ENCODE data around the gene ZNF44. TPM values are rescaled to one million over a fixed set of nuclear protein-coding genes. Genes with fewer than 3 reads are reported as not detected.

Gene ZNF44
- polyA plus RNA-seq, 1 experiment: 4.8 TPM

- POLR2A ChIA-PET: no interaction called here
- H3K27ac ChIP-seq (ENCODE audit: low read depth, low read length): no peak overlapping the region
- H3K27me3 ChIP-seq (ENCODE audit: control insufficient read depth, insufficient read depth, low read length): no peaks in the 10 kb centered on the region
- TF ChIP-seq, protein P1, sequence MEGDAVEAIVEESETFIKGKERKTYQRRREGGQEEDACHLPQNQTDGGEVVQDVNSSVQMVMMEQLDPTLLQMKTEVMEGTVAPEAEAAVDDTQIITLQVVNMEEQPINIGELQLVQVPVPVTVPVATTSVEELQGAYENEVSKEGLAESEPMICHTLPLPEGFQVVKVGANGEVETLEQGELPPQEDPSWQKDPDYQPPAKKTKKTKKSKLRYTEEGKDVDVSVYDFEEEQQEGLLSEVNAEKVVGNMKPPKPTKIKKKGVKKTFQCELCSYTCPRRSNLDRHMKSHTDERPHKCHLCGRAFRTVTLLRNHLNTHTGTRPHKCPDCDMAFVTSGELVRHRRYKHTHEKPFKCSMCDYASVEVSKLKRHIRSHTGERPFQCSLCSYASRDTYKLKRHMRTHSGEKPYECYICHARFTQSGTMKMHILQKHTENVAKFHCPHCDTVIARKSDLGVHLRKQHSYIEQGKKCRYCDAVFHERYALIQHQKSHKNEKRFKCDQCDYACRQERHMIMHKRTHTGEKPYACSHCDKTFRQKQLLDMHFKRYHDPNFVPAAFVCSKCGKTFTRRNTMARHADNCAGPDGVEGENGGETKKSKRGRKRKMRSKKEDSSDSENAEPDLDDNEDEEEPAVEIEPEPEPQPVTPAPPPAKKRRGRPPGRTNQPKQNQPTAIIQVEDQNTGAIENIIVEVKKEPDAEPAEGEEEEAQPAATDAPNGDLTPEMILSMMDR (IDR thresholded peaks at IDR 0.05; ENCODE audit: low read depth, low read length): no peak
- DNase-seq (ENCODE audit: low read depth, low spot score): no peak
- H3K9me3 ChIP-seq (ENCODE audit: control insufficient read depth, insufficient read depth, low read length): peaks cover 29% of the 10 kb centered on the region
- H3K4me3 ChIP-seq (ENCODE audit: low read depth, low read length): no peak overlapping the region
- CTCF ChIA-PET: no interaction called here
These were observed 47.0 kb downstream of the ZNF44 start for GRCh38 chr19:12247644-12248222.

DNA sequence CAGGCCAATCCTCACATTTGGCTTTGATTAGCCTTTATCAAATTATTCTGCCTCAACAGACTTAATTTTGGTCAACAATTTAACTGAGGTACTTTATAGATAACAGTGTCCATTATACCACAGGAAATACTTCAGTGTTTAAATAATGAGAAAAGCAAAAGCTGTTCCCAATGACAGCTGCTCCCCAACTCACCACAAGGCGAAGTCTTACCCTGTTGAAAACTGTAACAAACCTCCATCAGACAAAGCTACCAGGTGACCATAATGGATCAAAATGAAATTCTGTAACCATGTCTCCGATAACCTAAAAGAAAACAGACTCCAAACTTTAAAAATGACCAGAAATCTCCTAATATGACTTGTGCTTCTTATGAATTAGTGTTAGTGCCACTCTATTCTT, 50.3 kb downstream of the ZNF44 start:
- peaks cover 23% of the 10 kb centered on the region for H3K9me3 ChIP-seq (ENCODE audit: control insufficient read depth, insufficient read depth, low read length)
- H3K27ac ChIP-seq (ENCODE audit: low read depth, low read length): no peak overlapping the region
- TF ChIP-seq, protein P1 (IDR thresholded peaks at IDR 0.05; ENCODE audit: low read depth, low read length): no peak
- no peak overlapping the region for H3K4me3 ChIP-seq (ENCODE audit: low read depth, low read length)
- CTCF ChIA-PET: no interaction called here
- POLR2A ChIA-PET: no interaction called here
- DNase-seq (ENCODE audit: low read depth, low spot score): no peak
- H3K27me3 ChIP-seq (ENCODE audit: control insufficient read depth, insufficient read depth, low read length): no peaks in the 10 kb centered on the region

- Histone ChIP-seq H3K27ac (ENCODE audit: low read depth, low read length) (no peak overlapping the region), H3K27me3 (ENCODE audit: control insufficient read depth, insufficient read depth, low read length) (no peaks in the 10 kb centered on the region), H3K4me3 (ENCODE audit: low read depth, low read length) (no peak overlapping the region), H3K9me3 (ENCODE audit: control insufficient read depth, insufficient read depth, low read length) (peaks cover 38% of the 10 kb centered on the region)
- TF ChIP-seq, protein P1 (IDR thresholded peaks at IDR 0.05; ENCODE audit: low read depth, low read length): no peak
- no peak for DNase-seq (ENCODE audit: low read depth, low spot score)
- POLR2A ChIA-PET: no interaction called here
- CTCF ChIA-PET: no interaction called here
These were observed 57.4 kb downstream of the ZNF44 start for GRCh38 chr19:12237143-12237839.

DNA sequence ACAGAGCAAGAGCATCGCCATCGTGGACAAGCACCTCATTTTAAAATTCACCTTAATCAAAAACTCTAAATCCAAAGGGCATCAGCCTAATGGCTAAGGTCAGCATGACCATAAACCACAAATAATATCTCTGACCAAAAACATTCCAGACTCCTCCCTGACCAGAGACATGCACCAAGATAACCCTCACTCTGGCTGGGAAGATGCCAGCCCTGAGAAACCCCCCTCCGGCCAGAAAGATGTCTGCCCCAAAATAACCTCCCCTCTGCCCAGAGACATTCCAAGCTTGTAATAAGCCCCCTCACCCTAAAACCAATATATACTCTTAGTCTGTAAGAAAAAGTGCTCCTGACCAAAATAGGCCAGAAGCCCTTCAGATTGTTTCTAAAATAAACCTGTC, 61.7 kb downstream of the ZNF44 start:
- POLR2A ChIA-PET: no interaction called here
- TF ChIP-seq, protein P1 (IDR thresholded peaks at IDR 0.05; ENCODE audit: low read depth, low read length): no peak
- no peak for DNase-seq (ENCODE audit: low read depth, low spot score)
- CTCF ChIA-PET: no interaction called here
- no peak overlapping the region for H3K27ac ChIP-seq (ENCODE audit: low read depth, low read length)
- no peak overlapping the region for H3K4me3 ChIP-seq (ENCODE audit: low read depth, low read length)
- no peaks in the 10 kb centered on the region for H3K27me3 ChIP-seq (ENCODE audit: control insufficient read depth, insufficient read depth, low read length)
- H3K9me3 ChIP-seq (ENCODE audit: control insufficient read depth, insufficient read depth, low read length): peaks cover 34% of the 10 kb centered on the region

Measured in AG04450 (cell line).